ENCODE measurements around the gene FOXE1.

FOXE1 gene

GRCh38 chr9:97845130-97845529 is 7.9 kb upstream of the FOXE1 start:
- no peaks in the 10 kb centered on the region for H3K79me2 ChIP-seq (ENCODE audit: insufficient read depth, low read depth)
- no peaks in the 10 kb centered on the region for H3K27me3 ChIP-seq (ENCODE audit: insufficient read depth, low read depth)
- no peaks in the 10 kb centered on the region for H3K36me3 ChIP-seq (ENCODE audit: insufficient read depth)
- no peaks in the 10 kb centered on the region for H3K4me1 ChIP-seq (ENCODE audit: low read depth, poor library complexity, severe bottlenecking)
- no peak overlapping the region for H3K4me3 ChIP-seq (IDR thresholded peaks at IDR 0.05; ENCODE audit: insufficient read depth, low read depth, low read length)
- H2AFZ ChIP-seq (ENCODE audit: low read depth) = no peak overlapping the region
- no peak for TF ChIP-seq CTCF (conservative IDR thresholded peaks at IDR 0.05; ENCODE audit: low read depth, low read length)
- H4K20me1 ChIP-seq (ENCODE audit: insufficient read depth) = no peaks in the 10 kb centered on the region
- H3K27ac ChIP-seq = no peak overlapping the region
- H3K9ac ChIP-seq = no peak overlapping the region
- H3K4me2 ChIP-seq = no peak overlapping the region

- no peaks in the 10 kb centered on the region for H3K79me2 ChIP-seq (ENCODE audit: insufficient read depth, low read depth)
- no peak overlapping the region for H3K27ac ChIP-seq
- H3K4me2 ChIP-seq = no peak overlapping the region
- no peaks in the 10 kb centered on the region for H3K4me1 ChIP-seq (ENCODE audit: low read depth, poor library complexity, severe bottlenecking)
- no peak overlapping the region for H3K4me3 ChIP-seq (IDR thresholded peaks at IDR 0.05; ENCODE audit: insufficient read depth, low read depth, low read length)
- H2AFZ ChIP-seq (ENCODE audit: low read depth) = no peak overlapping the region
- no peaks in the 10 kb centered on the region for H4K20me1 ChIP-seq (ENCODE audit: insufficient read depth)
- H3K36me3 ChIP-seq (ENCODE audit: insufficient read depth) = no peaks in the 10 kb centered on the region
- H3K27me3 ChIP-seq (ENCODE audit: insufficient read depth, low read depth) = no peaks in the 10 kb centered on the region
- no peak for TF ChIP-seq CTCF (conservative IDR thresholded peaks at IDR 0.05; ENCODE audit: low read depth, low read length)
- H3K9ac ChIP-seq = no peak overlapping the region
Measured at GRCh38 chr9:97845763-97846162, 7.3 kb upstream of the FOXE1 start.

- H3K36me3 ChIP-seq (ENCODE audit: insufficient read depth) = no peaks in the 10 kb centered on the region
Measured at GRCh38 chr9:97846347-97846746, 6.7 kb upstream of the FOXE1 start.

GRCh38 chr9:97847474-97848214 is 5.4 kb upstream of the FOXE1 start:
- H3K4me3 ChIP-seq (IDR thresholded peaks at IDR 0.05; ENCODE audit: insufficient read depth, low read depth, low read length) = no peak overlapping the region
- H3K36me3 ChIP-seq (ENCODE audit: insufficient read depth) = no peaks in the 10 kb centered on the region
- H3K27ac ChIP-seq = no peak overlapping the region
- H2AFZ ChIP-seq (ENCODE audit: low read depth) = no peak overlapping the region
- H3K27me3 ChIP-seq (ENCODE audit: insufficient read depth, low read depth) = no peaks in the 10 kb centered on the region
- no peaks in the 10 kb centered on the region for H3K79me2 ChIP-seq (ENCODE audit: insufficient read depth, low read depth)
- H3K9ac ChIP-seq = no peak overlapping the region
- no peak for TF ChIP-seq CTCF (conservative IDR thresholded peaks at IDR 0.05; ENCODE audit: low read depth, low read length)
- H3K4me1 ChIP-seq (ENCODE audit: low read depth, poor library complexity, severe bottlenecking) = no peaks in the 10 kb centered on the region
- H4K20me1 ChIP-seq (ENCODE audit: insufficient read depth) = no peaks in the 10 kb centered on the region
- H3K4me2 ChIP-seq = no peak overlapping the region

More at GRCh38 chr9:97846347-97846746, 6.7 kb upstream of the FOXE1 start:
- no peak overlapping the region for H3K27ac ChIP-seq
- H3K79me2 ChIP-seq (ENCODE audit: insufficient read depth, low read depth) = no peaks in the 10 kb centered on the region
- no peak overlapping the region for H3K4me3 ChIP-seq (IDR thresholded peaks at IDR 0.05; ENCODE audit: insufficient read depth, low read depth, low read length)
- H3K4me1 ChIP-seq (ENCODE audit: low read depth, poor library complexity, severe bottlenecking) = no peaks in the 10 kb centered on the region
- no peak overlapping the region for H3K4me2 ChIP-seq
- no peak overlapping the region for H3K9ac ChIP-seq
- no peaks in the 10 kb centered on the region for H3K27me3 ChIP-seq (ENCODE audit: insufficient read depth, low read depth)
- H4K20me1 ChIP-seq (ENCODE audit: insufficient read depth) = no peaks in the 10 kb centered on the region
- TF ChIP-seq CTCF (conservative IDR thresholded peaks at IDR 0.05; ENCODE audit: low read depth, low read length) = no peak
- no peak overlapping the region for H2AFZ ChIP-seq (ENCODE audit: low read depth)
